ENCODE data around the gene STRN3.

Gene STRN3

DNA sequence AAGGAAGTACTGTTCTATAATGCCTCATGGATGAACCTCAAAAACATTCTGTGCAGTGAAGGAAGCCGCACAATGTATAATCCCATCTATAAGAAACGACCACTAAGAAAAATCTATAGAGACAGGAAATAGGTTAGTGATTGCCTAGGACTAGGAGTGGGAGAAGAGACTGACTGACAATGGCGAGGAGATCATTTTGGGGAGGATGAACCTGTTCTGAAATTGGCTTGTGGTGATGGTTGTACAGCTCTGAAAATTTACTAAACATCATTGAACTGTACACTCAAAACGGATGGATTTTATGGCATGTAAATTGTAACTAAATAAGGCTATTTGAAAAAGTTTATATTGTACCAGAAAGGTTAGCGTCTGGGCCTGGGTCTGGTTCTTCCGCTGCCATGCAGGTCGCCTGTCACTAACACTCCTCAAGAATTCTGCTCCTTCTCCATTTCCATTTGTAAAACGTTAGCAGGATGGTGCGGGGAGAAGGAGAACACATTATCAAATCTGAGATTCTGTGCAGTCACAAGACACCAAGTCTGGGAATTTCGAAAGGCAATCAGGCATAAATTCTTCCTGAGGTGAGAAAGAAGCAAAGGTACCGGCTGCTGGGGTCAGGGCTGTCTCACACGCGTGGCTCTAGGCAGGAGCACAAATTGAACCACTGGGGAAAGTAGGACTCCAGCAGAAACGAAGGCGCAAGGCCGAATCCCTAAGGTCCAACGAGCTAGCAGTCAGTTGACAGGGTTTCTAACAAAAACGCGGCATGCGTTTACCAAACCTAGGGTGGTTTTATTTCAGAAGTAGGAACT is 152.7 kb downstream of the STRN3 start:
- no peak overlapping the region for H3K9ac ChIP-seq (ENCODE audit: low read depth, low read length, poor library complexity)
- H2AK5ac ChIP-seq (ENCODE audit: low read depth, low read length) = no peak overlapping the region
- no peak overlapping the region for H3K4ac ChIP-seq (ENCODE audit: low read length)
- H3K4me2 ChIP-seq (ENCODE audit: insufficient read depth, low read length, poor library complexity, severe bottlenecking) = peak overlapping the region; percentile 89
- H3K4me1 ChIP-seq (ENCODE audit: control insufficient read depth in 2 of 2, insufficient read depth in 1 of 2, low read depth in 1 of 2, low read length in 2 of 2) = peaks cover 3 to 9% of the 10 kb centered on the region in 2 donors
- no peak overlapping the region for H3K27ac ChIP-seq (replicated peaks; ENCODE audit: low read length)
- H3K18ac ChIP-seq (ENCODE audit: low read length) = peak overlapping the region; percentile 81
- no peaks in the 10 kb centered on the region for H3K79me1 ChIP-seq (ENCODE audit: low read depth, low read length)
- H3K23ac ChIP-seq (ENCODE audit: low read depth, low read length, poor library complexity) = peak overlapping the region; percentile 44
- H2BK15ac ChIP-seq (ENCODE audit: low read length) = no peak overlapping the region
- no peaks in the 10 kb centered on the region for H3K36me3 ChIP-seq (replicated peaks in 1 of 2; ENCODE audit: control insufficient read depth in 2 of 2, insufficient read depth in 2 of 2, low read length in 2 of 2)
- no peak overlapping the region for H2BK120ac ChIP-seq (ENCODE audit: low read depth, low read length)
- peak overlapping the region; percentile 97 for H4K8ac ChIP-seq (ENCODE audit: low read depth, low read length)
- H3K4me3 ChIP-seq (ENCODE audit: low read length in 2 of 2) = peak overlapping the region in 1 of 2 donors; percentile 55
- no peaks in the 10 kb centered on the region for H3K9me3 ChIP-seq (replicated peaks in 1 of 2; ENCODE audit: control insufficient read depth in 2 of 2, insufficient read depth in 1 of 2, low read depth in 1 of 2, low read length in 2 of 2)
- H2BK5ac ChIP-seq (ENCODE audit: low read length) = no peak overlapping the region
- no CpG with 5 or more reads among the region's 20 CpGs for WGBS, 2 donors (ENCODE audit: extremely low coverage in 2 of 2, insufficient read length in 2 of 2, insufficient replicate concordance in 1 of 2)
- no peak for DNase-seq (ENCODE audit: low spot score)
- H4K91ac ChIP-seq (ENCODE audit: low read depth, low read length, poor library complexity) = no peak overlapping the region
- H2AFZ ChIP-seq (ENCODE audit: low read length) = peak overlapping the region; percentile 100
- H3K27me3 ChIP-seq (ENCODE audit: control insufficient read depth in 3 of 3, insufficient read depth in 3 of 3, low read depth in 1 of 3, low read length in 3 of 3) = peaks cover 9 to 66% (median 29%) of the 10 kb centered on the region in 3 experiments
- H3K14ac ChIP-seq (ENCODE audit: low read length) = no peak overlapping the region
- H2BK12ac ChIP-seq (ENCODE audit: low read length) = no peak overlapping the region

DNA sequence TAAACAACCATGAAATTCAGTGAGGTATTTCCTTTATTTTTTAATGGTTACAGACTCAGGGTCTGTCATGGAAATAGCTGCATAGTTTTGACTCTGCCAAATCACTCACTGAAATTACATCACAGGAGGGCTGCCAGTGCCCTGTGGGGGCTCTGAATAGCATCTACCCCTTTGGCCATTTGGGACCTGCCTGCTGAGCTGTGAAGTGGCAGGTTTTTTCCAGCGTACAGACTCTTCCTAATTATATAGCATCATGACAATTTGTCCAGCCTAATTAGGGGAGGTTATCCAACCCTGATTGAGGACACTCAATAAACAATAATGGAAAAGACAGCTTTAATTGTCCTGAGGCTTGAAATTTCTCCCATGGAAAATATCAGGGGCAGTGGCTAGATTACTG is 153.6 kb downstream of the STRN3 start:
- peaks cover 9 to 66% (median 29%) of the 10 kb centered on the region in 3 experiments for H3K27me3 ChIP-seq (ENCODE audit: control insufficient read depth in 3 of 3, insufficient read depth in 3 of 3, low read depth in 1 of 3, low read length in 3 of 3)

DNA sequence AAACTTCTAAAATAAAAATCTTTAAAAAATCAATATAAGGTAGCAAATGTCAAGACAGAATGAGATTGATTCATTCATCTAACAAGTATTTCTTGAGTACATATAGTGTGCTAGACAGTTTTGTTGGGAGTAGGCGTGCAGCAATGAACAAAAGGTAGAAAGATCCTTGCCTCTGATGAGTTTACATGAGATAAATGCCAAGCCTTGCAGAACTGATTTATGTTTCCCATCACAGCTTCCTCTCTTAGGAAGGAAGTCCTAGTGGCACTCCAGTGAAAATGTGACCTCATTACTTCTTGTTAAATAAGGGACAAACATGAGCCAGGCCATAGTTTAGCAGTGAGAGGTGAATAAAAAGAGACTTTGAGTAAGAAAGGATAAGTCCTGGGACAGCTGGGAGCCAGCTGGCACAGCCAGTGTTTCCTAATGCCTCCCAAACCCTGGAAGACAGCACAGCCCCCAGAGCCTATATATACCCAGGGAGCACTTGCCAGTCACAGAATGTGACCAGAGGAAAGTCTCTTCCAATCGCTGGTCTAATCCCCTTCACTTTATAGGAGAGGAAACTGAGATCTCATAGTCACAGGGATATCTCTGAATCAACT is 156.5 kb downstream of the STRN3 start:
- H3K4me3 ChIP-seq (ENCODE audit: low read length in 2 of 2) = no peak overlapping the region
- H4K8ac ChIP-seq (ENCODE audit: low read depth, low read length) = no peak overlapping the region
- no peak overlapping the region for H4K91ac ChIP-seq (ENCODE audit: low read depth, low read length, poor library complexity)
- no peaks in the 10 kb centered on the region for H3K79me1 ChIP-seq (ENCODE audit: low read depth, low read length)
- H2BK15ac ChIP-seq (ENCODE audit: low read length) = no peak overlapping the region
- no peaks in the 10 kb centered on the region for H3K36me3 ChIP-seq (replicated peaks in 1 of 2; ENCODE audit: control insufficient read depth in 2 of 2, insufficient read depth in 2 of 2, low read length in 2 of 2)
- peaks cover 3 to 64% (median 16%) of the 10 kb centered on the region in 3 experiments for H3K27me3 ChIP-seq (ENCODE audit: control insufficient read depth in 3 of 3, insufficient read depth in 3 of 3, low read depth in 1 of 3, low read length in 3 of 3)
- H3K9me3 ChIP-seq (replicated peaks in 1 of 2; ENCODE audit: control insufficient read depth in 2 of 2, insufficient read depth in 1 of 2, low read depth in 1 of 2, low read length in 2 of 2) = no peaks in the 10 kb centered on the region
- H3K18ac ChIP-seq (ENCODE audit: low read length) = no peak overlapping the region
- WGBS, 2 donors (ENCODE audit: extremely low coverage in 2 of 2, insufficient read length in 2 of 2, insufficient replicate concordance in 1 of 2) = no CpG with 5 or more reads among the region's 2 CpGs
- no peak overlapping the region for H2BK120ac ChIP-seq (ENCODE audit: low read depth, low read length)
- no peak overlapping the region for H3K27ac ChIP-seq (replicated peaks; ENCODE audit: low read length)
- peaks cover 3 to 5% of the 10 kb centered on the region in 2 donors for H3K4me1 ChIP-seq (ENCODE audit: control insufficient read depth in 2 of 2, insufficient read depth in 1 of 2, low read depth in 1 of 2, low read length in 2 of 2)
- no peak overlapping the region for H2AFZ ChIP-seq (ENCODE audit: low read length)
- no peak for DNase-seq (ENCODE audit: low spot score)
- no peak overlapping the region for H3K4ac ChIP-seq (ENCODE audit: low read length)
- H3K4me2 ChIP-seq (ENCODE audit: insufficient read depth, low read length, poor library complexity, severe bottlenecking) = no peak overlapping the region
- no peak overlapping the region for H2AK5ac ChIP-seq (ENCODE audit: low read depth, low read length)
- no peak overlapping the region for H2BK5ac ChIP-seq (ENCODE audit: low read length)
- no peak overlapping the region for H2BK12ac ChIP-seq (ENCODE audit: low read length)
- no peak overlapping the region for H3K14ac ChIP-seq (ENCODE audit: low read length)
- no peak overlapping the region for H3K9ac ChIP-seq (ENCODE audit: low read depth, low read length, poor library complexity)
- H3K23ac ChIP-seq (ENCODE audit: low read depth, low read length, poor library complexity) = no peak overlapping the region

More for the DNA sequence above, 153.6 kb downstream of the STRN3 start:
- H3K23ac ChIP-seq (ENCODE audit: low read depth, low read length, poor library complexity) = no peak overlapping the region
- no peaks in the 10 kb centered on the region for H3K79me1 ChIP-seq (ENCODE audit: low read depth, low read length)
- no peak overlapping the region for H3K4ac ChIP-seq (ENCODE audit: low read length)
- no peak overlapping the region for H2BK15ac ChIP-seq (ENCODE audit: low read length)
- no peaks in the 10 kb centered on the region for H3K9me3 ChIP-seq (replicated peaks in 1 of 2; ENCODE audit: control insufficient read depth in 2 of 2, insufficient read depth in 1 of 2, low read depth in 1 of 2, low read length in 2 of 2)
- no peak for DNase-seq (ENCODE audit: low spot score)
- no peak overlapping the region for H2BK120ac ChIP-seq (ENCODE audit: low read depth, low read length)
- WGBS, 2 donors (ENCODE audit: extremely low coverage in 2 of 2, insufficient read length in 2 of 2, insufficient replicate concordance in 1 of 2) = no CpG with 5 or more reads among the region's 1 CpG
- H3K36me3 ChIP-seq (replicated peaks in 1 of 2; ENCODE audit: control insufficient read depth in 2 of 2, insufficient read depth in 2 of 2, low read length in 2 of 2) = no peaks in the 10 kb centered on the region
- peaks cover 3 to 9% of the 10 kb centered on the region in 2 donors for H3K4me1 ChIP-seq (ENCODE audit: control insufficient read depth in 2 of 2, insufficient read depth in 1 of 2, low read depth in 1 of 2, low read length in 2 of 2)
- no peak overlapping the region for H3K4me2 ChIP-seq (ENCODE audit: insufficient read depth, low read length, poor library complexity, severe bottlenecking)
- no peak overlapping the region for H2AK5ac ChIP-seq (ENCODE audit: low read depth, low read length)
- no peak overlapping the region for H4K91ac ChIP-seq (ENCODE audit: low read depth, low read length, poor library complexity)
- H3K4me3 ChIP-seq (ENCODE audit: low read length in 2 of 2) = no peak overlapping the region
- H3K27ac ChIP-seq (replicated peaks; ENCODE audit: low read length) = no peak overlapping the region
- no peak overlapping the region for H2BK5ac ChIP-seq (ENCODE audit: low read length)
- H4K8ac ChIP-seq (ENCODE audit: low read depth, low read length) = no peak overlapping the region
- no peak overlapping the region for H3K9ac ChIP-seq (ENCODE audit: low read depth, low read length, poor library complexity)
- H2AFZ ChIP-seq (ENCODE audit: low read length) = no peak overlapping the region
- H2BK12ac ChIP-seq (ENCODE audit: low read length) = no peak overlapping the region
- H3K14ac ChIP-seq (ENCODE audit: low read length) = no peak overlapping the region
- H3K18ac ChIP-seq (ENCODE audit: low read length) = no peak overlapping the region

DNA sequence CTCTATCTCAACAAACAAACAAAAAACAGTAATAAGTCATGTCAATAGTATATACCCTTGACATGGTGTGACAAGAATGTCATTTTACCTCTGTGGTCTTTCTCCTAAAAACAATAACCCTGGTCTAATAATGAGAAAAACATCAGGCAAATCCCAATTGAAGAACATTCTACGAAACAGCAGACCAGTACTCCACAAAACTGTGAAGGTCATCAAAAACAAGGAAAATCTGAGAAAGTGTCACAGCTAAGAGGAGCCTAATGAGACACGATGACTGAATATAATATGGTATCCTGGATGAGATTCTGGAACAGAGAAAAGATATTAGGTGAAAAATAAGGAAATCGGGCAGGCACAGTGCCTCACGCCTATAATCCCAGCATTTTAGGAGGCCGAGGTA is 157.4 kb downstream of the STRN3 start:
- Histone ChIP-seq H3K4me1 (ENCODE audit: control insufficient read depth in 2 of 2, insufficient read depth in 1 of 2, low read depth in 1 of 2, low read length in 2 of 2) (peaks cover under 1 to 3% of the 10 kb centered on the region in 2 donors), H3K27ac (replicated peaks; ENCODE audit: low read length) (no peak overlapping the region), H3K18ac (ENCODE audit: low read length) (no peak overlapping the region), H2BK15ac (ENCODE audit: low read length) (no peak overlapping the region), H3K4me3 (ENCODE audit: low read length in 2 of 2) (no peak overlapping the region), H3K9ac (ENCODE audit: low read depth, low read length, poor library complexity) (no peak overlapping the region), H2BK120ac (ENCODE audit: low read depth, low read length) (no peak overlapping the region), H2BK5ac (ENCODE audit: low read length) (no peak overlapping the region), H3K27me3 (ENCODE audit: control insufficient read depth in 3 of 3, insufficient read depth in 3 of 3, low read depth in 1 of 3, low read length in 3 of 3) (peaks cover 0 to 64% (median 8%) of the 10 kb centered on the region in 3 experiments), H2AK5ac (ENCODE audit: low read depth, low read length) (no peak overlapping the region), H3K4me2 (ENCODE audit: insufficient read depth, low read length, poor library complexity, severe bottlenecking) (no peak overlapping the region), H2BK12ac (ENCODE audit: low read length) (no peak overlapping the region), H3K36me3 (replicated peaks in 1 of 2; ENCODE audit: control insufficient read depth in 2 of 2, insufficient read depth in 2 of 2, low read length in 2 of 2) (no peaks in the 10 kb centered on the region), H3K9me3 (replicated peaks in 1 of 2; ENCODE audit: control insufficient read depth in 2 of 2, insufficient read depth in 1 of 2, low read depth in 1 of 2, low read length in 2 of 2) (no peaks in the 10 kb centered on the region), H4K91ac (ENCODE audit: low read depth, low read length, poor library complexity) (no peak overlapping the region), H4K8ac (ENCODE audit: low read depth, low read length) (no peak overlapping the region), H3K23ac (ENCODE audit: low read depth, low read length, poor library complexity) (no peak overlapping the region), H3K14ac (ENCODE audit: low read length) (no peak overlapping the region), H3K4ac (ENCODE audit: low read length) (no peak overlapping the region), H3K79me1 (ENCODE audit: low read depth, low read length) (no peaks in the 10 kb centered on the region), H2AFZ (ENCODE audit: low read length) (no peak overlapping the region)
- no peak for DNase-seq (ENCODE audit: low spot score)
- WGBS, 2 donors (ENCODE audit: extremely low coverage in 2 of 2, insufficient read length in 2 of 2, insufficient replicate concordance in 1 of 2) = no CpG with 5 or more reads among the region's 5 CpGs

Measured in neuronal stem cell (in vitro differentiated cells).